Skeletal muscle satellite cell (primary cell): Measurements from ENCODE around the gene RAPSN.
A peak's percentile ranks its signal among the peaks of the same experiment; 100 is the strongest.

Experiments
- H3K27me3 ChIP-seq: 2 replicates; pipeline ENCODE4 v1.7.0; 2013; ENCODE audit warnings: low read length; ENCODE audit not compliant: control insufficient read depth, insufficient read depth
- H3K36me3 ChIP-seq: 2 replicates; pipeline ENCODE4 v1.7.0; 2013; ENCODE audit warnings: mild to moderate bottlenecking, control low read depth, low read length; ENCODE audit not compliant: insufficient read depth
- H3K4me1 ChIP-seq: 2 replicates; pipeline ENCODE4 v1.7.0; 2013; ENCODE audit warnings: low read length; ENCODE audit not compliant: control insufficient read depth, insufficient read depth
- H3K4me2 ChIP-seq: 2 replicates; pipeline ENCODE4 v1.7.0; 2013; ENCODE audit warnings: mild to moderate bottlenecking, low read length
- H3K4me3 ChIP-seq: 2 replicates; pipeline ENCODE4 v1.7.0; 2013; ENCODE audit warnings: low read length
- H3K9ac ChIP-seq: 2 replicates; pipeline ENCODE4 v1.7.0; 2013; ENCODE audit warnings: mild to moderate bottlenecking, low read depth, low read length, moderate library complexity
- H3K9me3 ChIP-seq: replicated peaks from 2 replicates; pipeline ENCODE4 v1.7.0; 2013; ENCODE audit warnings: mild to moderate bottlenecking, control low read depth, low read length

RAPSN gene

DNA sequence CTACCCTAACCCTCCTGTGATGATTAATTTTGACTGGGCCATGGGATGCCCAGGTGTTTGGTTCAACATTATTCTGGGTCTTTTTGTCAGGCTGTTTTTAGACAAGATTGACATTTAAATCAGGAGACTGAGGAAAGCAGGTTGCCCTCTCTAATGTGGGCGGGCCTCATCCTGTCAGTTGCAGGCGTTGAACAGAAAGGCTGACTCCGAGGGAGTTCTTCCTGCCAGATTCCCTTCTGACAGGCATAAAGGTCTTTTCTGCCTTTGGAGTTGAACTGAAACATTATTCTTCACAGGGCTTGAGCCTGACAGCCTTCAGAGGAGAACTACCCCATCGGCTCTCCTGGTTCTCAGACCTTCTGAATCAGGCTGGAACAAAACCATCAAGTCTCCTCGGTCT, 18.4 kb downstream of the RAPSN start:
- Histone ChIP-seq H3K4me1 (peaks cover 16% of the 10 kb centered on the region), H3K4me3 (no peak overlapping the region), H3K4me2 (no peak overlapping the region), H3K27me3 (no peaks in the 10 kb centered on the region), H3K9me3 (no peaks in the 10 kb centered on the region), H3K9ac (no peak overlapping the region), H3K36me3 (no peaks in the 10 kb centered on the region)

DNA sequence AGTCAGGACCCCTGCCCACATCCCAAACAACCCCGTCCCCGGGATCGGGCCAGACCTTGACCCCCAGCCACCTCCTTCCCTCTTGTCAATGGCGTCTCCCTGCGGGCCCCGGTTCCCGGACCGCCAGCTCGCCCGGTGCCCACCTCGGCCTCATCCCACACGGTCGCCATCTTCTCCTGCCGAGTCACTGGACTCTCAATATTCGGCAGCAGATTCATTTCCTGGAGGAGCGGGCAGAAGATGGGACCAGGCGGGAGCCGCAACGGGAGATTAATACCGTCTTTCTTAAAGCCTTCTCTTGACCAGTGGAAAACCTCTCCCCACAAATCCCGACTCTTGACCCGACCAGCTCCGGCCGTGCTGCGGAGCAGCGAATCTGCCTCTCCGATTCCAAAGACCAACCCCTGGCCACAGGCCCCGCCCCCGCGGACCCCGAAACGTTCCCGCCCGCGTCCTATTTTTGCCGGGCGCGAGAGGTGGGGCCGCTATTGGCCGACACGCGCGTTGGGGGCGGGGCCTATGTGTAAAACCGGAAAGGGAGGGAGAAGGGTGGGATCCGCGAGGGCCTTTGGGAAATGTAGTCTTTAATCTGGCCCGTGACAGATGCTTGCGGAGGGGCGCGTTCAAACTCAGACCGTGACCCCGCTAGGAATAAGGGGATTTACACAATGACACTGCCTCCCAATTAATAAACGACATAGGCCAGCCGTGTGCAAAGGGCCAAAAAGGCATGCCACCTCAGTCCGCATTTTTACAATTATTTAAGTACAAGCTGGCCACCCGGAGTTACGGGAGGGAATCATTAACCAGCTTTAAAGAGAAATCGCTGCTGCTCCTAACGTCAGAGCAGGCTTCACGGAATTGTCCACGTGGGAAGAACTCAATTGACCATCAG, 22.6 kb downstream of the RAPSN start, which contains the start of gene PSMC3:
Gene PSMC3, minus strand, starts transcription at position 378 of the 895 bp plus-strand sequence. Its CDS starts 160 bp downstream, at position 218.
- no peaks in the 10 kb centered on the region for H3K9me3 ChIP-seq
- H3K27me3 ChIP-seq: no peaks in the 10 kb centered on the region
- peak within 1 kb of the TSS; percentile 92 for H3K4me3 ChIP-seq

GRCh38 chr11:47425611-47426010, 23.3 kb downstream of the RAPSN start:
- Histone ChIP-seq H3K9me3 (no peaks in the 10 kb centered on the region), H3K4me1 (peaks cover 19% of the 10 kb centered on the region), H3K4me2 (peak overlapping the region; percentile 97), H3K9ac (peak overlapping the region; percentile 98), H3K4me3 (peak overlapping the region; percentile 92), H3K36me3 (peaks cover 38% of the 10 kb centered on the region), H3K27me3 (no peaks in the 10 kb centered on the region)

More for the DNA sequence above, 22.6 kb downstream of the RAPSN start, which contains the start of gene PSMC3:
- Histone ChIP-seq H3K4me1 (peaks cover 19% of the 10 kb centered on the region), H3K36me3 (peaks cover 33% of the 10 kb centered on the region), H3K9ac (peak within 1 kb of the TSS; percentile 98), H3K4me2 (peak within 1 kb of the TSS; percentile 97)

GRCh38 chr11:47418454-47419259, 30.3 kb downstream of the RAPSN start:
- H3K4me2 ChIP-seq: no peak overlapping the region
- no peaks in the 10 kb centered on the region for H3K27me3 ChIP-seq
- H3K4me1 ChIP-seq: peaks cover 52% of the 10 kb centered on the region
- no peaks in the 10 kb centered on the region for H3K9me3 ChIP-seq
- H3K9ac ChIP-seq: peak overlapping the region; percentile 10
- peaks cover 76% of the 10 kb centered on the region for H3K36me3 ChIP-seq
- no peak overlapping the region for H3K4me3 ChIP-seq

DNA sequence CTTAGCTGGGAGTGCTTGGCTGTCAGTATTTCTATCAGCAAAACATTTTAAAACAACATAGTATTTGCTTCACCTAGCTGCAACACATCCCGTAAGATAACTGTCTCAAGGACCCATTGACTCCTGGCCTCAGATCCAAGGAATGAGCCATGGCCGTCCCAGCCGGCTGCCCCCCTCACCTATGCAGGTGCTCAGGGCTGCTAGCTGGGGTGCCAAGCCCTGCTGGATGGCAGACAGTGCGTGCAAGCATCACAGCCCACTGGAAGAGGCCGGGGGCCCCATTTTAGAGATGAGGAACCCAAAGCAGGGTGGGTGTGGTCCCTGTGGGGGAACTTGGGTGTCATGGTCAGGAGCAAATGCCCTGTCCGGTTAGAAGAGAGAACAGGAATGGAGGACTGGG, 31.2 kb downstream of the RAPSN start:
- Histone ChIP-seq H3K4me2 (no peak overlapping the region), H3K27me3 (no peaks in the 10 kb centered on the region), H3K4me3 (no peak overlapping the region), H3K36me3 (peaks cover 72% of the 10 kb centered on the region), H3K9me3 (no peaks in the 10 kb centered on the region), H3K9ac (no peak overlapping the region), H3K4me1 (peaks cover 60% of the 10 kb centered on the region)

DNA sequence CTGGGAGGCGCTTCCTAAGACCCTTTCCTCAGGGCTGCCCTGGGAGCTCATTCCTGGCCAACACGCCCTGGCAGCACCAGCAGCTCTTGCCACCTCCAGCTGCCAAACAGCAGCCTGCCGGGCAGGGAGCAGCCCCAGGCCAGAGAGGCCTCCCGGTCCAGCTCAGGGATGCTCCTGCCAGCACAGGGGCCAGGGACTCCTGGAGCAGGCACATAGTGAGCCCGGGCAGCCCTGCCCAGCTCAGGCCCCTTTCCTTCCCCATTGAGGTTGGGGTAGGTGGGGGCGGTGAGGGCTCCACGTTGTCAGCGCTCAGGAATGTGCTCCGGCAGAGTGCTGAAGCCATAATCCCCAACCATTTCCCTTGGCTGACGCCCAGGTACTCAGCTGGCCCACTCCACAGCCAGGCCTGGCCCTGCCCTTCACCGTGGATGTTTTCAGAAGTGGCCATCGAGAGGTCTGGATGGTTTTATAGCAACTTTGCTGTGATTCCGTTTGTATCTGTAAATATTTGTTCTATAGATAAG, 32.9 kb downstream of the RAPSN start:
- peak overlapping the region; percentile 72 for H3K9ac ChIP-seq
- peaks cover 71% of the 10 kb centered on the region for H3K36me3 ChIP-seq
- H3K4me1 ChIP-seq: peaks cover 64% of the 10 kb centered on the region
- no peaks in the 10 kb centered on the region for H3K27me3 ChIP-seq
- peak overlapping the region; percentile 67 for H3K4me2 ChIP-seq
- H3K4me3 ChIP-seq: peak overlapping the region; percentile 40
- H3K9me3 ChIP-seq: no peaks in the 10 kb centered on the region

GRCh38 chr11:47415091-47415854, 33.7 kb downstream of the RAPSN start:
- Histone ChIP-seq H3K36me3 (peaks cover 72% of the 10 kb centered on the region), H3K4me3 (peak overlapping the region; percentile 40), H3K4me2 (peak overlapping the region; percentile 67), H3K9ac (peak overlapping the region; percentile 72), H3K9me3 (no peaks in the 10 kb centered on the region), H3K4me1 (peaks cover 72% of the 10 kb centered on the region), H3K27me3 (no peaks in the 10 kb centered on the region)

DNA sequence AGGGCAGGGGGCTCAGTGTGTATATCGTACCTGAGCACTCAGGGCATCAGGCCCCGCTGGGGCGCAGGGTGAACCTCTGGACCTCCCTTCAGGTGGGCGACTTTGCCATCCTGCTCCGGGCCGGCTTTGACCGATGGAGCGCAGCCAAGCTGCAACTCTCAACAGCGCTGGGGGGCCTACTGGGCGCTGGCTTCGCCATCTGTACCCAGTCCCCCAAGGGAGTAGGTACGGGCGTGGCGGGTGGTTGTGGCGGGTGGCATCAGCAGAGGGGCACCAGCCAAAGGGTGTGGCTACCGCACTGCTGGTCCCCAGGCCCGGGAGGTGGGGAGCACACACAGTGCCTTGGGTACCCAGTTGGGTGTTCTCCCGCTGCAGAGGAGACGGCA, 34.3 kb downstream of the RAPSN start:
- H3K4me3 ChIP-seq: no peak overlapping the region
- H3K9me3 ChIP-seq: no peaks in the 10 kb centered on the region
- H3K4me2 ChIP-seq: peak overlapping the region; percentile 35
- H3K4me1 ChIP-seq: peaks cover 78% of the 10 kb centered on the region
- peak overlapping the region; percentile 38 for H3K9ac ChIP-seq
- peaks cover 71% of the 10 kb centered on the region for H3K36me3 ChIP-seq
- no peaks in the 10 kb centered on the region for H3K27me3 ChIP-seq

DNA sequence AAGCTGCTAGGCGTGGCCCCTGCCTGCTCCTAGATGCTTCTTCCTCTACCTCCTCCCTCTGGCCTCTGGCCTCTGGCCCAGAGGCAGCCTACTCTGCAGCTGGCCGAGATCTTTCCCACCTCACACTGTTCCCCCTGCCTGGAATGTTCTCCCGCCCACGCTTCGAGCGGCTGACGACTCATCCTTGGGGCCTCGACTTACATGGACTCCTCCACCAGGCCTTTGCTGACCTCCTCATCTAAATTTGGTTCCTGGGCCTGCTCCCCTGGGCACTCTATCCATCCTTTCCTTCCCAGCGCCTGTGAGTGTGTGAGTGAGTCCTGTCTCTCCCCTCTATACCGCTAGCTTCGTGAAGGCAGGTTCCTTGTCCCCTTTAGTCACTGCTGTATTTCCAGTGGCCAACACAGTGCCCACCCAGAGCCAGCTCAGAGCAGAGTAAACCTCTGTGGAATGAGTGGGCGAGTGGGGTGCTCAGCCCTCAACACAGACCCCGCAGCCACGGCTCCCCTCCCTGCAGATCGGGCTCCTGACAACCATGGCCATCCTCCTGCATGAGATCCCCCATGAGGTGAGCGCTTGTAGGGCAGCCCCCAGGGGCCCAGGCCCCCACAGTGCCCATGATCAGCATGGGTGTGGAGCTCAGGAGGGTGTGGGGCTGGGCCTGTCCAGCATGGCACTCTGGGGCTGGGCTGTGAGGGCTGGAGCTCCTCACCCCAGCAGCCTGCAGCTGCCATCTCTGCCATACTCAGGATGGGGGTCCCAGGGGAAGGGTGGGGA, 34.8 kb downstream of the RAPSN start:
- Histone ChIP-seq H3K27me3 (no peaks in the 10 kb centered on the region), H3K4me1 (peaks cover 78% of the 10 kb centered on the region), H3K9ac (peak overlapping the region; percentile 38), H3K4me2 (peak overlapping the region; percentile 35), H3K9me3 (no peaks in the 10 kb centered on the region), H3K4me3 (peak overlapping the region; percentile 8), H3K36me3 (peaks cover 68% of the 10 kb centered on the region)

- Histone ChIP-seq H3K4me1 (peaks cover 77% of the 10 kb centered on the region), H3K36me3 (peaks cover 60% of the 10 kb centered on the region), H3K4me2 (peak overlapping the region; percentile 35), H3K9ac (peak overlapping the region; percentile 38), H3K9me3 (no peaks in the 10 kb centered on the region), H3K27me3 (no peaks in the 10 kb centered on the region), H3K4me3 (peak overlapping the region; percentile 34)
These were observed 35.6 kb downstream of the RAPSN start for GRCh38 chr11:47413351-47413750.
